ENCODE measurements around the gene NCOA7.
"Not testable (repeated sequence)": the region's sequence is repeated elsewhere in the genome, so short reads cannot be mapped to it uniquely, and the experiment has no call there.

The NCOA7 gene

GRCh38 chr6:125882243-125882642 lies 91.5 kb downstream of the NCOA7 start:
- no peak for DNase-seq

- DNase-seq: no peak
Observed at GRCh38 chr6:125884634-125885371, 94.0 kb downstream of the NCOA7 start.

- DNase-seq: no peak
Observed at GRCh38 chr6:125886021-125886420, 95.3 kb downstream of the NCOA7 start.

DNA sequence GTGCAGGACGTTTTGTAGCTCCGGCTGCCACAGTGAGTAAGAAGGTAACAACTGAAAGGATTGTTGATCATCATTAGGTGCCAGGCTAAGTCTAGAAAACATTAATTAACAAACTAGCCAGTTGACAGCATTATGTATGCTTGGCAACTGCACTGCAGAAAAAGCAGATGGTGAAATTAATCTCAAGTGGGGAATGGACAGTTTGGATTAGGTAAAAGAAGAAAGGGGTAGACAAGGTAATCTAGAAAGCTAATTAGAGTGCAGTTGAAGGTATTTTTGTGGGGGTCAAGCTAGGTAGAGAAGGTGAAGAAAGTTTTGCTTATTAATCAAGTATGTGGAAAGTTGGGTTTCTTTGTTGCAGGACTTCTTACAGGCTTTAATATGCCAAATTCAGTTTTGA lies 96.2 kb downstream of the NCOA7 start:
- DNase-seq: no peak

DNA sequence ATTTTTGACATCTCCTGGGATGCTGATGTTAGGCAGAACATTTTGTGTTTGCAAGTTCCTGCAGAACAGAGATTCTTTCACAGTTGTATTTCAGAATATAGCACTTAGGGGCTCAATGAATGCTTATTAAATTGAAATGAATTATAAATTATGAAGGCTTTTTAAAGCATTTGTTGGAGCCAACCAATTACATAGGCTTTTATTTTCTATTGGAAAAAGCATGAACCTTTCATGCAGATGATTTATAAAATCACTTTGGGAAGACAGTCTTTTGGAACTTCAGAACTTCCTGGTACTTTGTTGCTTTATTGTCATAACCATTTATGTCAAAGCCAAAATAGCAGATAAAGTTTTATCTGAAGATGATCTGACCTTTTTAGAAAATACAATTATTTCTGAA lies 96.6 kb downstream of the NCOA7 start:
- DNase-seq: no peak

DNA sequence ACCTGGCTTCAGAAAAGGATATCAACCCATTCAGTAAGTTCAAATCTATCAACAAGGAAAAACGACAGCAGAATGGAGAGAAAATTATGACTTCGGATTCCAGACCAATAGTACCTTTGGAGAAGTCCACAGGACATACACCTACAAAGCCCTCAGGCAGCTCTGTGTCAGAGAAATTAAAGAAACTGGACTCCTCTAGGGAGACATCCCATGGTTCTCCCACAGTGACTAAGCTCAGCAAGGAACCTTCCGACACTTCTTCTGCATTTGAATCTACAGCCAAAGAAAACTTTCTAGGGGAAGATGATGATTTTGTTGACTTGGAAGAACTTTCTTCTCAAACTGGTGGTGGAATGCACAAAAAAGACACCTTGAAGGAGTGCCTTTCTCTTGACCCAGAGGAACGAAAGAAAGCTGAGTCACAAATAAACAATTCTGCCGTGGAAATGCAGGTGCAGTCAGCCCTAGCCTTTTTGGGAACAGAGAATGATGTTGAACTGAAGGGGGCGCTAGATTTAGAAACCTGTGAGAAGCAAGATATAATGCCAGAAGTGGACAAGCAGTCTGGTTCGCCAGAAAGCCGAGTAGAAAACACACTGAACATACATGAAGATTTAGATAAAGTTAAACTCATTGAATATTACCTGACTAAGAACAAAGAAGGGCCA lies 98.4 kb downstream of the NCOA7 start:
- no peak for DNase-seq

DNA sequence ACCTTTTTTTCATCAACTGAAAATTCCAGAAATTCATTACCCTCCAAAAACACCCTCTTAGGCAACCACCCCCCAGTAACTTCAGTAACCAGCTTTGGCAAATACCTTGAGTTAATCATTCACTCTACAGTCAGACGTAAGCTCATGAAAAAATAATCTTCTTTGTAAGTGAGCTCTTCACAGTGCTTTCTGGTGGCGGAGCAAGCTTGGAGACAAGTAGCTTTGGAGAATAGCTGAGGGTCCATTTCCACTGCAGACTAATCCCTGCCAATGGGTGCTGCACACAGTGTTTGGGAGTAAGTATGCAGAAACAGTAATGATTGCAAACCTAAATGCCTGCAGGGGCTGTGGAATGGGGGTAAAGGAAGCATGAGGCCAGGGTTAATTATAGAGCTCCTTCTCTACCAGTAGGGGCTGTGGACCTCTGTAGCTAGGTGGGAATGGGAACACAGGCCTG lies 109.0 kb downstream of the NCOA7 start:
- DNase-seq: no peak

DNA sequence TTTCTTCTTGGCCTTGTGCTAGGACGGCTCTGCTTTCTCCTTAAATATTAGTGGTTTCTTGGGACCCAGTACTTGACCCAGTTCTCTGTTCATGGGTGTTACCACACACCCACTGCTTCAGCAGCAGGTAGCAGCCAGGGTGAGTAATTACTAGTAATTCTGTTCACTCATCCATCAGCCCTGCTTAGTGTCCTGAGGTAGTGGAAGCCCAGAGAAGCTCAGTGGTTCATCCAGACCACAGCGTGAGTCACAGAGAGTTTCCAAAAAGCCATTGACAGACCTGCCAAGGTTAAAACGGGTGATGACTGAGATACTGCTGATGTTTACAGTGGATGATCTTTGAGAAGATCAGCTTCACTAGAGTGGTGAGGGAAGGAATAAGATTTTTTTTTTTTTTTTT lies 114.1 kb downstream of the NCOA7 start:
- DNase-seq: no peak

DNA sequence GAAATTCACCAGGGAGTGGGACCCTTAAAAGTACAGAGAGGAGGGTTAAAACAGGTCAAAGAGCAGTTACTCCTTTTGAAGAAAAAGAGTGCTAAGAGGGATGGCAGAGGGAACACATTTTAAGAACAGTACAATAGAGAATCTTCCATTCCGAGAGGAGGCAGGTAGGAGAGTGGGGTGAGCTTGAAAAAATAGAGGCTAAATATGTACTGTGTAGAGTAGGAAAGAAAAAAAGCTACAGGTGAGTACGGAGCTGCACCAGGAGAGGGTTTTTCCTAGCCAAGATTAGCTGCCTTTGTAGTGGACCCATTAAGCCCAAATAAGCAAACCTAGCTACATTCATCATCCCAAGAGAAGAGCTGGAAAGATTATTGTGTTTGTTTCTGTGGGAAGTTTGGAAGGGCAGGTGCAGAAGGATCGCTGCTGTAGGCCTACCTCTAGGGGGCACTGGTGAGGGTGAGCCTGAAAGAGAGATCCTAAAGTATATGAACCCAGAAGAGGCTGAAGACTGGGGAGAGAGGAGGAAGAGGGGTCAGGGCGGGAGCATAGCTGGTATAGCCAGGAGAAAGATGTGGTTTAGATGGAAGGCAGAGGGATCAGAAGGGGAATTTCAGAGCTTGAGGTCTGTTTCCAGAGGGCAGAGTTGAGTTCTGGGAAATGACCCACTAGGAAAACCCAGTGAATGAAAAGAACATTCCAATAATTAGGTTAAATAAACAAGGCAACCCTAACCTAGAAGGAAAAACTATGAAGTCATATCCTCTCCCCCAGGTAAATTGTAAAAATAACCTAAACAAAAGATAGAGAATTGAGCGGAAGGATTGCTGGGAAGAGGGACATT lies 115.6 kb downstream of the NCOA7 start:
- DNase-seq: no peak

GRCh38 chr6:125910527-125910926 lies 119.8 kb downstream of the NCOA7 start:
- DNase-seq: no peak

DNA sequence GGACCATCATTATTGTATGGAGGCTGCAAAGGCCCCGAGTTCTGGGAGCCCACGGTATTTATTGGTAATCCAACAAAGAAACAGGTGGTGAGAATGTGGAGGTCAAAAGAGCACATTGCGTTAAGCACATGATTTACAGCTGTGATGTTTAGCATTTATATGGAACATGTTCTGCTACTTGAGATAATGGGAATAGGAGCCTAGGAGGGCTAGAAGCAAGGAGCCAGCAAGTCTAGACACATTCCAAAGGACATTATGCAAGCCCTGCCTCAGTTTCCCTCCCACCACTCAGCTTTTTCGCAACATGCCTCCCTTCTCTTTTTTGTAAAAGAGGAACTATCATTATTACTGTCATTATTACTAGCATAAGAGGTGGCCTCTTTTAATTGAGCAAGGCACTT lies 120.3 kb downstream of the NCOA7 start:
- not testable (repeated sequence) for DNase-seq

GRCh38 chr6:125912430-125912829 lies 121.7 kb downstream of the NCOA7 start:
- not testable (repeated sequence) for DNase-seq

DNA sequence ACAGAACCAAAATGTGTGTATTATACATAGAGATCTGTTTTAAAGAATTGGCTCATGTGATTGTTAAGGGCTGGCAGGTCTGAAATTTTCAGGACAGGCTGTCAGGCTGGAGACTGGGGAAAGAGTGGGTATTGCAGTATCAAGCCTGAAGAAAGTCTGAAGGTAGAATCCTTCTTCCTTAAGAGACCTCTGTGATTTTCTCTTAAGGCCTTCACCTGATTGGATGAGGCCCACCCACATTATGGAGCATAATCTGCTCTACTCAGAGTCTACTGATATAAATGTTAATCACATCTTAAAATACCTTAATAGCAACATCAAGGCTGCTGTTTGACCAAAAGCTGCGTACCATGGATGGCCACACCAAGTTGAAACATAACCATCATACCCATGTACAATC lies 122.4 kb downstream of the NCOA7 start:
- DNase-seq: no peak

DNA sequence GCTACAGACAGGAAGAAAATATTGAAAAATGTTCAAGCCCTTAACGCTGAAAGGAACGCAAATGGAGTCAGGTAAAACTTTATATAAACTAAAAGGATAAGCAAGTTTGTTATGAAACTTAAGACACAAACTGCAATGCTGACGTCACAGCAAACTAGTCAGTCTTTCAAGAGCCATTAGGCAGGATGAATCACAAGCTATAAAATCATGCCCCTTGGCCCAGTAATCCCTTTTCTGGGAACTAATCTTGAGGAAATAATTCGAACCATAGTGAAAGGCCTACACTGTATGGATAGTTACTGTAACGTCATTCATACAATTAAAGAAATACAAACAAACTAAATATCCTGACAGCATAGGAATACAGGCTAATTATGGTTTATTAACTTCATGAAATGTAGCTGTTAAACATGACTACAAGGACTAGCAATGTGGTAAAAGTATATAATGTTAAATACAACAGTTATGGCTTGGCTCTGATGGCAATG lies 123.1 kb downstream of the NCOA7 start:
- no peak for DNase-seq

- no peak for DNase-seq
Observed at GRCh38 chr6:125918230-125918629, 127.5 kb downstream of the NCOA7 start.

DNA sequence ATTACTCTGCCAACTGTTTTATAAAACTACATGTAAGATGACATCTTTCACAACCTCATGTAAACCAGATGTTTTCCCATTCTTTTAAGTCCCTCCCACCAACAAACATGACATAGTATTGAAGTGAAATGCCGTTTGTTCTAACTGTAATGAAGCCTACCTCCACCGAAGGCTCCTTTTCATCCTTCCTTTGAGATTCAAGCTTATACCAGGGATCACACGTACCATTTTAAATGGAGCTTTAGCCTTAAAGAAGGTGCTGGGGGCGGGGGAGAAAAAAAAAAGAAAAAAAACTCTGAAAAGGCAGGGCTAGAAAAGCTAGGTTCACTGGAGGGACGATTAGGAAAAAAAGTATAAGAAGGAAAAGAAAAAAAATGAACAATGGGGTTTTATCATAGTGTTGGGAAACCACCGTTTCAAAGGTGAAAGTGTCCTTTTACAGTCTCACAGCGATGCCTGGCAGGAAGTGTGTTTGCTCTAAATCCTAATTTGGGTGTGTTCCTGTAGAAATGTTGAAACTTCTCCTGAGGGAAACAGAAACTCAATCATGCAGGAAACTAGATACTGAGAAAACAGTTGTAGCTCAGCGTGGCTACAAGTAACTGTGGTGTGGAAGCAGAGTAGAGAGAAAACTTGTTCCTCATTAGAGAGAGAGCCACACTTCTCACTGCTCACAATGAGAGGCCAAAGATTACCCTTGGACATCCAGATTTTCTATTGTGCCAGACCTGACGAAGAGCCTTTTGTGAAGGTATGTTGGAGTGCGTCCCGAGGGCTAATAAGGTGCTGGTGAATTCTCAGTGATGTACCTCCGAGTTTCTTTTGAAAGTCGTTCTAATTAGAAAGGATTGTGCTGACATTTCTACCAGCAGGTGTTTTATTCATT lies 128.2 kb downstream of the NCOA7 start:
- DNase-seq: no peak

GRCh38 chr6:125919618-125920017 lies 128.9 kb downstream of the NCOA7 start:
- no peak for DNase-seq

DNA sequence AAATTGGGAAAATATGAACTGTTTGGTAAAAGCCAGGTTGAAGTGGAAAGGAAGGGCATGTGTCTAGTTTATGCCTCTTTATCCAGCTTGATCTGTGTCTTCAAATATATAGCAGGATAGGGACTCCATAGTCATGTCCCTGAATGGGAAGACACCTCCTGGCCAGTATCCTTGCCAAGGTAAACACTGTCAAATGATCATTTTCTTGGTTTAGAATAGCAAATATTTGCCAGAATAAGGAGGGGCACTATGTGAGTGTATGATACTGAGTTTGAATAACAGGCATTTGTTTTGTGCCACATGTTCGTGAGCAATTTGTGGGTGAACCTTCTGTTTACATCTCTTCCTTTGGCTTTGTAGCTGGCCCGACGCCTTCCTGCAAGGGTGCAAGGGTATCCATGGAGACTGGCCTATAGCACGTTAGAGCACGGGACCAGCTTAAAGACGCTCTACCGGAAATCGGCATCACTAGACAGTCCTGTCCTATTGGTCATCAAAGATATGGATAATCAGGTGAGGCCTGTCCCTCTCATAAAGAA lies 131.6 kb downstream of the NCOA7 start:
- DNase-seq: no peak

DNA sequence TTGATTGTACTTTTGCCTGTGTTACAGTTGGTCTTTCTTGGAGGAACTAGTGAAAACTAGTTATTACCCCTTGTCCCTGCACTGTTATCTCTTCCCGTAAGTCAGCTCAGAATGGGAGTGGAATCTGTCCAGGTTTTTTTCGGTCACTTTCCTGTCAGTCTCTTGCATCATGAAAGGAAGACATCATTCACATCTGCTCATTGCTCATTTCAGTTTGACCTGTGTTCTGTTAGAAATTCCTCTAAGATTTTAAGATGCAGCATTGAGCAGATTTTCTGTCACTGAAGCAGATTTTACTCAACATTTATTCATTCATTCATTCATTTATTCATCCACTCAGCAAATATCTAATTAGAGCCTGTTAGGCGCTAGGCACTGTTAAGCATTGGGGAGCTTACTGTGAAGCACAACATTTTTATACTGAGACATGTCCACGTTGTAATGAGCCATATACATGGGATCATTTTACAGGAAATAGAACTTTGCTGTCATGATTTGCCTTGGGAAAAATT lies 132.7 kb downstream of the NCOA7 start:
- DNase-seq: no peak

DNA sequence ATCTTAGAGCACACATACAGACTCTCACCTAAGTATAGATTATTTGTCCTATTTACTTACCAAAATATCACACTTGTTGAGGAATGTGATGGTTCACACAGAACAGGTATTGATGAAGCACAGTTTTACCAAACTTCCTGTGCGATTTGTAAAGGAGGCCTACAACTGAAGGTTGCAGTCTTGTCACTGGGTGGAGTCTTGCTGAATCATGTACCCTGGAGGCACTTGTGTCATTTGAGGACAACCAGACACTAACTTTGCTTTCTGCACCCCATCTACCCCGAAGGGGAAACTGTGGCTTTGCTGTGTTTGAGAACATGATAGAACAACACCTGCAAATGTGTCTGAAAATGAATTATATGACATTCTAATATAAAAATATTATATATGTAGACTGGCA lies 133.4 kb downstream of the NCOA7 start:
- no peak for DNase-seq

DNA sequence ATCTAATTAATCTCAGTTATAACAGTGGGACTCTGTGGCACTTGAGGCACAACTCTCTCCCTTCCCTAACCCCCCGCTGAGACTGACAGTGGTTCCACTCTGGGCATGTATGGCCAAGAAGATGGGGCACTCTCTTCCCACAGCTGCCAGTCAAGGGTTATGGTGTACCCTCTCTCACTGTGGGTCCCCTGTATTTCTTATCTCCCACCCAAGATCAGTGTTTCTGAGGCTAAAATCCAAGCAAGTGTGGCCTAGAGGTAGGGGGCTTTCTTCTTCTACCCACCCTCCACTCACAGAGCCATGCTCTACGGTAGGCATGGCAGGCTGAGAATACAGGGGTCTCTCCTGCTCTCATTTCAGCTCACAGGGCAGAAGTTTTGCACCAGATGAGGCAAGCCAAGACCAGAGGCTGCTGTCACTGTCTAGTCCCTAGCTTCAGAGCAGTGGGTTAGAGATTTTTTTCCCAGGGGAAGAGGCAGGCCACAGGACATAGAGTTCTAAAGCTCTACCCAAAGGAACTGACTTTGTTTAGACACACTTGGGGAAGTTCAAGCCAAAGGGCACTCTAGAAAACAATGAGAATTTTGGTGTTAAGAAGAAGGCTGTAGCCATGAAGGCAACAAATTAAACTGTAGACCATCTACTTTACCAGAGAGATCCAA lies 134.1 kb downstream of the NCOA7 start:
- DNase-seq: no peak
